Transverse colon (tissue), 3 donors: ENCODE measurements around the gene ZNF286A.
"Not testable (repeated sequence)": the region's sequence is repeated elsewhere in the genome, so short reads cannot be mapped to it uniquely, and the experiment has no call there.

ENCODE experiments used
- EP300 ChIP-seq: sonication (generic); formaldehyde crosslinking; IDR thresholded peaks from one replicate; pipeline ENCODE4 v1.6.1; 2017; ENCODE audit warnings: antibody characterized with exemption, low read depth
- POLR2A ChIP-seq: fragments of 450-650 bp; IDR thresholded peaks from one replicate; pipeline ENCODE4 v1.6.1; 2016; ENCODE audit warnings: antibody characterized with exemption, mild to moderate bottlenecking, moderate library complexity
- TF ChIP-seq, protein P1 (sequence below), 5 experiments: fragments of 200-600 bp in 3 of 5; fragments of 450-650 bp in 2 of 5; sonication (generic) in 3 of 5; IDR thresholded peaks; 1 replicate in 2 of 5; 2 replicates in 3 of 5; pipeline ENCODE4 v1.5.1; 2016 to 2017; ENCODE audit warnings: antibody characterized with exemption in 5 of 5, inconsistent platforms in 3 of 5, mild to moderate bottlenecking in 2 of 5, moderate library complexity in 1 of 5

- not testable (repeated sequence) for TF ChIP-seq EP300, POLR2A
- TF ChIP-seq, protein P1, sequence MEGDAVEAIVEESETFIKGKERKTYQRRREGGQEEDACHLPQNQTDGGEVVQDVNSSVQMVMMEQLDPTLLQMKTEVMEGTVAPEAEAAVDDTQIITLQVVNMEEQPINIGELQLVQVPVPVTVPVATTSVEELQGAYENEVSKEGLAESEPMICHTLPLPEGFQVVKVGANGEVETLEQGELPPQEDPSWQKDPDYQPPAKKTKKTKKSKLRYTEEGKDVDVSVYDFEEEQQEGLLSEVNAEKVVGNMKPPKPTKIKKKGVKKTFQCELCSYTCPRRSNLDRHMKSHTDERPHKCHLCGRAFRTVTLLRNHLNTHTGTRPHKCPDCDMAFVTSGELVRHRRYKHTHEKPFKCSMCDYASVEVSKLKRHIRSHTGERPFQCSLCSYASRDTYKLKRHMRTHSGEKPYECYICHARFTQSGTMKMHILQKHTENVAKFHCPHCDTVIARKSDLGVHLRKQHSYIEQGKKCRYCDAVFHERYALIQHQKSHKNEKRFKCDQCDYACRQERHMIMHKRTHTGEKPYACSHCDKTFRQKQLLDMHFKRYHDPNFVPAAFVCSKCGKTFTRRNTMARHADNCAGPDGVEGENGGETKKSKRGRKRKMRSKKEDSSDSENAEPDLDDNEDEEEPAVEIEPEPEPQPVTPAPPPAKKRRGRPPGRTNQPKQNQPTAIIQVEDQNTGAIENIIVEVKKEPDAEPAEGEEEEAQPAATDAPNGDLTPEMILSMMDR (IDR thresholded peaks at IDR 0.05): not testable (repeated sequence)
Measured at GRCh38 chr17:15708879-15709278, 9.3 kb downstream of the ZNF286A start.
